ENCODE data around the gene WWOX.
A peak's percentile ranks its signal among the peaks of the same experiment; 100 is the strongest.

WWOX gene

GRCh38 chr16:78715106-78715505, 615.7 kb downstream of the WWOX start:
- Mint-ChIP-seq H3K36me3 (no peaks in the 10 kb centered on the region), H3K4me1 (no peaks in the 10 kb centered on the region), H3K27ac (no peak overlapping the region), H3K4me3 (no peak overlapping the region), H3K9me3 (no peaks in the 10 kb centered on the region), H3K27me3 (no peaks in the 10 kb centered on the region)

GRCh38 chr16:78715673-78716072, 616.2 kb downstream of the WWOX start:
- no peaks in the 10 kb centered on the region for H3K27me3 Mint-ChIP-seq
- no peak overlapping the region for H3K27ac Mint-ChIP-seq
- no peaks in the 10 kb centered on the region for H3K9me3 Mint-ChIP-seq
- H3K4me3 Mint-ChIP-seq: no peak overlapping the region
- H3K36me3 Mint-ChIP-seq: no peaks in the 10 kb centered on the region
- H3K4me1 Mint-ChIP-seq: no peaks in the 10 kb centered on the region

DNA sequence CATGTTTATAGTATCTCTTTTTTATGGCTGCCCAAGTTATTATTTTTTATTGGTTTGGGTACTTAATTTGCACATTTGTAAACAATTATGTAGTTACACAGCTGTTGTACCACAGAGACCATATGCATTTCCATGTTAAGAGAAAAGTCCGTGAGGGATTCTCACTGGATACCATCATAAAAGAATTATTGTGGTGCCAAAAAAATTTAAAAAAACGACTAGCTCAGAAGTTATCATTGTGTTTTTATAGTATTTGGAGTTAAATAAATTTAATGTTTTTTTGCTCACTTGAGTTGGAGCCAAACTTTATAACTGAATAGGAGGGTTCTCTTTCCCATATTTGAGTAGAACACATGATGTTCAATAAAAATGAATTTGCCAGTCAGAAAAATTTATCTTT, 618.7 kb downstream of the WWOX start:
- Mint-ChIP-seq H3K4me3 (no peak overlapping the region), H3K36me3 (no peaks in the 10 kb centered on the region), H3K9me3 (no peaks in the 10 kb centered on the region), H3K27me3 (no peaks in the 10 kb centered on the region), H3K4me1 (no peaks in the 10 kb centered on the region), H3K27ac (no peak overlapping the region)

- no peaks in the 10 kb centered on the region for H3K4me1 Mint-ChIP-seq
- no peaks in the 10 kb centered on the region for H3K36me3 Mint-ChIP-seq
- H3K9me3 Mint-ChIP-seq: no peaks in the 10 kb centered on the region
- no peak overlapping the region for H3K4me3 Mint-ChIP-seq
- H3K27me3 Mint-ChIP-seq: no peaks in the 10 kb centered on the region
- H3K27ac Mint-ChIP-seq: no peak overlapping the region
Observed at GRCh38 chr16:78720416-78720815, 621.0 kb downstream of the WWOX start.

GRCh38 chr16:78727536-78727935, 628.1 kb downstream of the WWOX start:
- no peak overlapping the region for H3K4me3 Mint-ChIP-seq
- no peaks in the 10 kb centered on the region for H3K27me3 Mint-ChIP-seq
- no peaks in the 10 kb centered on the region for H3K4me1 Mint-ChIP-seq
- H3K9me3 Mint-ChIP-seq: no peaks in the 10 kb centered on the region
- no peaks in the 10 kb centered on the region for H3K36me3 Mint-ChIP-seq
- H3K27ac Mint-ChIP-seq: no peak overlapping the region

DNA sequence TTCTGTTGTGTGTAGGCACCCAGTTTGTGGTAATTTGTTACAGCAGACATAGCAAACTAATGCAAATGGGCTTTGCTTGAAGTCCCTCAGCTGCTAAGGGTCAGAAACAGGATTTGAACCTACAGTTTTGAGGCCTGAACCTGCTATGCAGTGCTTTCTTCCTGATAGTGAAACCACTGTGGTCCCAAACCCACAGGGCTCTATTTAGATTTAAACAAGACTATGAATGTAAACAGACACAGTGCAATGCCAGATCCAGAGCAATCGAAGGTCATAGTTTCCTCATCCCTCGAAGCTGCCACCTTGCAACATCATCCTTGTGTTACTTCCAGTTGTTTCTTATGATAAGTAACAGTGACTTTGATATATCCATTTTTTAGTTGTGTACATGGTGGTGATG, 630.2 kb downstream of the WWOX start:
- no peaks in the 10 kb centered on the region for H3K9me3 Mint-ChIP-seq
- H3K27ac Mint-ChIP-seq: no peak overlapping the region
- no peaks in the 10 kb centered on the region for H3K36me3 Mint-ChIP-seq
- no peak overlapping the region for H3K4me3 Mint-ChIP-seq
- H3K27me3 Mint-ChIP-seq: no peaks in the 10 kb centered on the region
- no peaks in the 10 kb centered on the region for H3K4me1 Mint-ChIP-seq

GRCh38 chr16:78731785-78732184, 632.3 kb downstream of the WWOX start:
- Mint-ChIP-seq H3K27me3 (no peaks in the 10 kb centered on the region), H3K9me3 (no peaks in the 10 kb centered on the region), H3K36me3 (no peaks in the 10 kb centered on the region), H3K27ac (no peak overlapping the region), H3K4me1 (no peaks in the 10 kb centered on the region), H3K4me3 (no peak overlapping the region)

GRCh38 chr16:78732696-78733095, 633.2 kb downstream of the WWOX start:
- Mint-ChIP-seq H3K36me3 (no peaks in the 10 kb centered on the region), H3K9me3 (no peaks in the 10 kb centered on the region), H3K4me3 (no peak overlapping the region), H3K27me3 (no peaks in the 10 kb centered on the region), H3K27ac (no peak overlapping the region), H3K4me1 (no peaks in the 10 kb centered on the region)

- no peaks in the 10 kb centered on the region for H3K36me3 Mint-ChIP-seq
- no peak overlapping the region for H3K4me3 Mint-ChIP-seq
- H3K27me3 Mint-ChIP-seq: no peaks in the 10 kb centered on the region
- no peaks in the 10 kb centered on the region for H3K4me1 Mint-ChIP-seq
- no peaks in the 10 kb centered on the region for H3K9me3 Mint-ChIP-seq
- H3K27ac Mint-ChIP-seq: no peak overlapping the region
Observed at GRCh38 chr16:78735337-78735736, 635.9 kb downstream of the WWOX start.

DNA sequence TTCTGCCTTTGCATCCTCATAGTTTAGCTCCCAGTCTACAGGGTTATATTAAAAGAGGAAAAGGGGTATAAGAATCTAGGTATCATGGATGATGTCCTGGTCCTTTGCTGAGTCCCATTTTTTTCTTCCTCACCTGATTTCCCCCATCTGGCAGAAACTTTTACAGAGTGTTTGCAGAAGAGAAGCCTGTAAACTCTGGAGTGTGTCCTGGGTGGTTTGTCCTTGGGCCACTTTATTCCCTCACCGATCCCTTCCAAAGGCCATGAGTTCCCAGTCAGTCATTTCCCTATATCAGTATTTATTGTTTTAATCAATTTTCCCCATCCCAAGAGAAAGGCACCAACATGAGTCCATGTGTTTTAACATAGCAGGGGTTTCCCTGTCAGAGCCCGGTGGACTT, 638.2 kb downstream of the WWOX start:
- Mint-ChIP-seq H3K4me1 (peaks cover 10% of the 10 kb centered on the region), H3K9me3 (no peaks in the 10 kb centered on the region), H3K36me3 (no peaks in the 10 kb centered on the region), H3K4me3 (no peak overlapping the region), H3K27me3 (no peaks in the 10 kb centered on the region), H3K27ac (no peak overlapping the region)

DNA sequence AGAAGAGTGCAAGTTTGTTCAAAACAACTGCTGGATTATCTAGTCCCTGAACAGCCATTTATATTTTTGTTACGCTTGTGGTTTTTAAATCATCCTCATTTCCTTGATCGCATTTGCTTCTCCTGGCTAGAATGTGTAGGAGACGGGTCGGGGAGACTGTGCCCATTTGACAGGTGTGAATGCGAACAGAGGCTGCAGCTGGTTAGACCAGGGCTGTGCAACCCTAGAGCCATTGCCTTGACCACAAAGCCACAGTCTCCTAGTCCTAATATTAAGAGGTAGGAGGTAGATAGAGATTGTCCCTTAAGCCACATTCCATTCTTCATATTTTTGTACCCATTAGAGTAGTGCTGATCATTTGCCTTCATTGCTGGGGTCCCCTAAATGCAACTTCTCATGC, 639.1 kb downstream of the WWOX start:
- Mint-ChIP-seq H3K27me3 (no peaks in the 10 kb centered on the region), H3K27ac (no peak overlapping the region), H3K4me1 (peaks cover 19% of the 10 kb centered on the region), H3K36me3 (no peaks in the 10 kb centered on the region), H3K4me3 (no peak overlapping the region), H3K9me3 (no peaks in the 10 kb centered on the region)

DNA sequence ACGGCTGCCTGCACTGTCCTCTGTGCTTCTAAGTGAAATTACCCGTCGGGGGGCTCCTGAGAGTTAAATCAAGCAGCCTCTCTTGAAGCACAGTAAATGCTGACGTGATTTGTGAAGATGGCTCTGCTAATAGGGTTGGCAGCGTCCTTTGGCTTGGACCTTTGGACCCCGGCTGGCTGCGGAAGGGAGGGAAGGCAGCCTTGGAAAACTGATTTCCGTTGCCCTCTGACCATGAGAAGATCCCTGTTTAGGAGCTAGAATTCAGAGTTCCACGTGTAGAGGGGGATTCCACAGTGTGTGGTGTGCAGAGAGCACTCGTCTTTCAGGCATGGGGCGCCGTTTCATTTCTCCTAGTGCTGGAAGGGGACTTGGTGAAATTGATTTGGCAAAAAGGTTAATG, 640.8 kb downstream of the WWOX start:
- no peaks in the 10 kb centered on the region for H3K27me3 Mint-ChIP-seq
- no peak overlapping the region for H3K27ac Mint-ChIP-seq
- no peak overlapping the region for H3K4me3 Mint-ChIP-seq
- H3K9me3 Mint-ChIP-seq: no peaks in the 10 kb centered on the region
- no peaks in the 10 kb centered on the region for H3K36me3 Mint-ChIP-seq
- H3K4me1 Mint-ChIP-seq: peaks cover 23% of the 10 kb centered on the region

- H3K9me3 Mint-ChIP-seq: no peaks in the 10 kb centered on the region
- H3K36me3 Mint-ChIP-seq: no peaks in the 10 kb centered on the region
- no peaks in the 10 kb centered on the region for H3K27me3 Mint-ChIP-seq
- H3K4me1 Mint-ChIP-seq: peaks cover 25% of the 10 kb centered on the region
- H3K27ac Mint-ChIP-seq: peak overlapping the region; percentile 78
- H3K4me3 Mint-ChIP-seq: peak overlapping the region; percentile 74
Observed at GRCh38 chr16:78742501-78743283, 643.2 kb downstream of the WWOX start.

GRCh38 chr16:78743556-78743955, 644.1 kb downstream of the WWOX start:
- no peaks in the 10 kb centered on the region for H3K27me3 Mint-ChIP-seq

GRCh38 chr16:78744099-78744498, 644.6 kb downstream of the WWOX start:
- H3K4me1 Mint-ChIP-seq: peaks cover 35% of the 10 kb centered on the region
- H3K27ac Mint-ChIP-seq: peak overlapping the region; percentile 8
- no peaks in the 10 kb centered on the region for H3K9me3 Mint-ChIP-seq
- no peaks in the 10 kb centered on the region for H3K36me3 Mint-ChIP-seq
- H3K27me3 Mint-ChIP-seq: no peaks in the 10 kb centered on the region
- no peak overlapping the region for H3K4me3 Mint-ChIP-seq

More at GRCh38 chr16:78743556-78743955, 644.1 kb downstream of the WWOX start:
- no peaks in the 10 kb centered on the region for H3K36me3 Mint-ChIP-seq
- H3K9me3 Mint-ChIP-seq: no peaks in the 10 kb centered on the region
- H3K4me1 Mint-ChIP-seq: peaks cover 29% of the 10 kb centered on the region
- peak overlapping the region; percentile 78 for H3K27ac Mint-ChIP-seq
- peak overlapping the region; percentile 74 for H3K4me3 Mint-ChIP-seq

GRCh38 chr16:78744796-78745107, 645.3 kb downstream of the WWOX start:
- Mint-ChIP-seq H3K9me3 (no peaks in the 10 kb centered on the region), H3K27me3 (no peaks in the 10 kb centered on the region), H3K36me3 (no peaks in the 10 kb centered on the region), H3K4me1 (peaks cover 41% of the 10 kb centered on the region), H3K27ac (no peak overlapping the region), H3K4me3 (no peak overlapping the region)

All from activated naive CD4-positive, alpha-beta T cell treated with anti-CD3 and anti-CD28 coated beads, Interleukin-2, amount 50 U/mL, for 24 hours (primary cell).